ENCODE results near the gene ZPLD1.

The ZPLD1 gene

DNA sequence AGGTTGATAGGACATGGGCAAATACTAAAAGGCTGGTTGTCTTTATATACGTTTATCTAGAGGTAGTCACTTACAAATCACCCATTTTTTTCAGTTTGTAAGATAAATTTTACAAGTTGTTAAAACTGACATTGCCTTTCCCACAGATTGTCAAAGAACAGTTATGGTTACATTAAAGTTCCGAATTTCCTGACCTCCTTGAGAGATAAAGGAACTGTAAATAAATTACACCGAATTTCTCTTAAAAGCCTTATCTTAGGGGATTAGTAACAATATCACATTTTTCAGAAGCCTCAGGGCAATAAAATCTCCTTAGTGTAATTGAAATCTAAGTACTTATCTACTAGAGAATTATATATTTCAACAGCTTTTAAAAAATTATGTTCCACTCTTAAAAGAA is 49.5 kb downstream of the ZPLD1 start:
- no peak overlapping the region for H3K4me3 ChIP-seq (replicated peaks; ENCODE audit: low read depth, low read length)
- no peak for DNase-seq (ENCODE audit: extremely low read depth, low read depth)
- TF ChIP-seq CTCF (IDR thresholded peaks at IDR 0.05; ENCODE audit: low read depth, low read length, missing control alignments), result no peak

DNA sequence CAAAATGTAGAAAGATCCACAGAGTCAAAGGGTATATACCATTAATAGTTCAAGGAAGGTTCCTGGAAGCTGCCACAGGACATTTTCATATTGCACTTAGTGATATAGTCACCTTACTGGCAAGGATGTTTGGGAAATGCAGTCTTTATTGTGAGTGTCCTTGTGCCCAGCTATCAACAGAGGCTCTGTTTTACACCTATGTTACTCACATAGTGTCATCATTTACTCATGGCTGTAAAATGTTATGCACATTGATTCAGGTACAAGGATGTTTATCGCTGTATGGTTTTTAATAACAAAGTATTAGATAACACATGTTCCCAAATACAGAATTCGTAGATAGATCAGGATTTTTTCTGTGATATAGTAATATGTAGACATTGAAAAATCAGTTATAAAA is 50.9 kb downstream of the ZPLD1 start:
- TF ChIP-seq CTCF (IDR thresholded peaks at IDR 0.05; ENCODE audit: low read depth, low read length, missing control alignments), result no peak
- H3K4me3 ChIP-seq (replicated peaks; ENCODE audit: low read depth, low read length), result no peak overlapping the region
- no peak for DNase-seq (ENCODE audit: extremely low read depth, low read depth)

GRCh38 chr3:102488331-102488730 is 53.5 kb downstream of the ZPLD1 start:
- no peak for TF ChIP-seq CTCF (IDR thresholded peaks at IDR 0.05; ENCODE audit: low read depth, low read length, missing control alignments)
- H3K4me3 ChIP-seq (replicated peaks; ENCODE audit: low read depth, low read length), result no peak overlapping the region
- DNase-seq (ENCODE audit: extremely low read depth, low read depth), result no peak

DNA sequence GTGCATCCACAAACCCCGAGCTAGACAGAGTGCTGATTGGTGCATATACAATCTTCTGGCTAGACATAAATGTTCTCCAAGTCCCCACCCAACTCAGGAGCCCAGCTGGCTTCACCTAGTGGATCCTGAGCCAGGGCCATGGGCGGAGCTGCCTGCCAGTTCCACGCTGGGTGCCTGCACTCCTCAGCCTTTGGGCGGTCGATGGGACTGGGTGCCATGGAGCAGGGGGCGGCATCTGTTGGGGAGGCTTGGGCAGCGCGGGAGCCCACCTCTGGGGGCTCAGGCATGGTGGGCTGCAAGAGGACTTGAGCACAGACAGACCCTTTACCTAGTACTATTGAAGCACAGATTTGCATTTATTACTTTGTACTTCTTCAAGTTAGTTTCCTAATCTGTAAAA is 57.5 kb downstream of the ZPLD1 start:
- TF ChIP-seq CTCF (IDR thresholded peaks at IDR 0.05; ENCODE audit: low read depth, low read length, missing control alignments), result no peak
- no peak overlapping the region for H3K4me3 ChIP-seq (replicated peaks; ENCODE audit: low read depth, low read length)
- no peak for DNase-seq (ENCODE audit: extremely low read depth, low read depth)

- TF ChIP-seq CTCF (IDR thresholded peaks at IDR 0.05; ENCODE audit: low read depth, low read length, missing control alignments), result no peak
- H3K4me3 ChIP-seq (replicated peaks; ENCODE audit: low read depth, low read length), result no peak overlapping the region
- no peak for DNase-seq (ENCODE audit: extremely low read depth, low read depth)
These were observed 62.8 kb downstream of the ZPLD1 start for GRCh38 chr3:102497571-102497970.

DNA sequence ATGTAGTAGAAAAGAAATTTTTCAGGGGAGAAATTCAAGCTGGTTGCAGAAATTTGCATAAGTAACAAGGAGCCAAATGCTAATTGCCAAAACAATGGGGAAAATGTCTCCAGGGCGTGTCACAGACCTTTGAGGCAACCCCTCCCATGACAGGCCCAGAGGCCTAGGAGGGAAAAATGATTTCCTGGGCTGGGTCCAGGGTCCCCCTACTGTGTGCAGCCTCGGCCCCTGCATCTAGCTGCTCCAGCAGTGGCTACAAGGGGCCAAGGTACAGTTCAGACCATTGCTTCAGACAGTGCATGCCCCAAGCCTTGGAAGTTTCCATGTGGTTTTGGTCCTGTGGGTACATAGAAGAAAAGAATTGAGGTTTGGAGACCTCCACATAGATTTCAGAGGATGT is 70.7 kb downstream of the ZPLD1 start:
- no peak overlapping the region for H3K4me3 ChIP-seq (replicated peaks; ENCODE audit: low read depth, low read length)
- DNase-seq (ENCODE audit: extremely low read depth, low read depth), result no peak
- no peak for TF ChIP-seq CTCF (IDR thresholded peaks at IDR 0.05; ENCODE audit: low read depth, low read length, missing control alignments)

GRCh38 chr3:102510663-102511062 is 75.8 kb downstream of the ZPLD1 start:
- H3K4me3 ChIP-seq (replicated peaks; ENCODE audit: low read depth, low read length), result no peak overlapping the region
- no peak for TF ChIP-seq CTCF (IDR thresholded peaks at IDR 0.05; ENCODE audit: low read depth, low read length, missing control alignments)
- no peak for DNase-seq (ENCODE audit: extremely low read depth, low read depth)
